ENCODE measurements around the gene HINT1.

GRCh38 chr5:131210151-131210510 lies 45.1 kb upstream of the HINT1 start:
- TF ChIP-seq, protein P1, sequence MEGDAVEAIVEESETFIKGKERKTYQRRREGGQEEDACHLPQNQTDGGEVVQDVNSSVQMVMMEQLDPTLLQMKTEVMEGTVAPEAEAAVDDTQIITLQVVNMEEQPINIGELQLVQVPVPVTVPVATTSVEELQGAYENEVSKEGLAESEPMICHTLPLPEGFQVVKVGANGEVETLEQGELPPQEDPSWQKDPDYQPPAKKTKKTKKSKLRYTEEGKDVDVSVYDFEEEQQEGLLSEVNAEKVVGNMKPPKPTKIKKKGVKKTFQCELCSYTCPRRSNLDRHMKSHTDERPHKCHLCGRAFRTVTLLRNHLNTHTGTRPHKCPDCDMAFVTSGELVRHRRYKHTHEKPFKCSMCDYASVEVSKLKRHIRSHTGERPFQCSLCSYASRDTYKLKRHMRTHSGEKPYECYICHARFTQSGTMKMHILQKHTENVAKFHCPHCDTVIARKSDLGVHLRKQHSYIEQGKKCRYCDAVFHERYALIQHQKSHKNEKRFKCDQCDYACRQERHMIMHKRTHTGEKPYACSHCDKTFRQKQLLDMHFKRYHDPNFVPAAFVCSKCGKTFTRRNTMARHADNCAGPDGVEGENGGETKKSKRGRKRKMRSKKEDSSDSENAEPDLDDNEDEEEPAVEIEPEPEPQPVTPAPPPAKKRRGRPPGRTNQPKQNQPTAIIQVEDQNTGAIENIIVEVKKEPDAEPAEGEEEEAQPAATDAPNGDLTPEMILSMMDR (IDR thresholded peaks at IDR 0.05) = no peak
- no peak for TF ChIP-seq POLR2A (IDR thresholded peaks at IDR 0.05)
